ENCODE data around the gene NKX1-1.

GRCh38 chr4:1373892-1374705 lies 32.1 kb downstream of the NKX1-1 start:
- TF ChIP-seq CTCF (IDR thresholded peaks at IDR 0.05) (no peak), POLR2A (IDR thresholded peaks at IDR 0.05) (no peak)
